ENCODE results near the gene HOXA1.

HOXA1 gene

DNA sequence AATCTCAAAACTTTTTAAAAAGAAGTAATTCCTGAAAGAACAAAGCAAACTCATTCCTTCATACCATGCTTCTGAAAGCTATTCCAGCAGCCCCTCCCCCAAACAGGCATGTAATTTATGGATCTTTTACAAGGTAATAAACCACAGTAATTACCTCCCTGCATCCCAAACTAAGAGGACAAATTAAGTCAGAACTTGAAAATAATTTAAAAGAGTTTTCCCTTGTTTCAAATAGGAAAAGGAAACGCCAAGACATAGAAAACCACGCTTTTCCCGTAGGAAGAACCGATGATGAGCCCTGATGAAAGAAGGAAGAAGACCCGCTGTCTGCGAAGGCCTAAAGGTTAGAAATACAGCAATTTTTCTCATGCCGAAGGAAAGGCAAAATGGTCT is 25.9 kb upstream of the HOXA1 start:
- no peak overlapping the region for H3K27ac ChIP-seq (ENCODE audit: low read depth, low read length, poor library complexity, severe bottlenecking)
- H3K27me3 ChIP-seq (ENCODE audit: insufficient read depth, low read length): no peaks in the 10 kb centered on the region; the same call in 1 of the 2 replicates
- no peaks in the 10 kb centered on the region for H3K9me3 ChIP-seq (ENCODE audit: low read length)
- H3K36me3 ChIP-seq (ENCODE audit: insufficient read depth, low read length): no peaks in the 10 kb centered on the region
- no peaks in the 10 kb centered on the region for H3K4me1 ChIP-seq (ENCODE audit: insufficient read depth, low read length, severe bottlenecking)
- H3K79me2 ChIP-seq (ENCODE audit: insufficient read depth, low read length): no peaks in the 10 kb centered on the region
- H3K9me2 ChIP-seq (ENCODE audit: low read depth, low read length): no peaks in the 10 kb centered on the region
- H3K4me3 ChIP-seq (ENCODE audit: low read depth, low read length, poor library complexity, severe bottlenecking): no peak overlapping the region
- no peak overlapping the region for H3K9ac ChIP-seq (ENCODE audit: low read length)
- H3F3A ChIP-seq (ENCODE audit: insufficient read depth, low read length): no peaks in the 10 kb centered on the region
- H2AFZ ChIP-seq (ENCODE audit: low read length): no peak overlapping the region
- H3K4me2 ChIP-seq (ENCODE audit: low read length): no peak overlapping the region
- TF ChIP-seq CTCF (IDR thresholded peaks at IDR 0.05; ENCODE audit: low read length) (no peak), EZH2 (IDR thresholded peaks at IDR 0.05; ENCODE audit: borderline replicate concordance, low read length) (no peak)
- H4K20me1 ChIP-seq (ENCODE audit: insufficient read depth, low read length): no peaks in the 10 kb centered on the region

- Histone ChIP-seq H4K20me1 (ENCODE audit: insufficient read depth, low read length) (no peaks in the 10 kb centered on the region), H3K27ac (ENCODE audit: low read depth, low read length, poor library complexity, severe bottlenecking) (no peak overlapping the region), H3K36me3 (ENCODE audit: insufficient read depth, low read length) (no peaks in the 10 kb centered on the region), H3K4me2 (ENCODE audit: low read length) (no peak overlapping the region), H3K9me2 (ENCODE audit: low read depth, low read length) (no peaks in the 10 kb centered on the region), H3K79me2 (ENCODE audit: insufficient read depth, low read length) (no peaks in the 10 kb centered on the region), H3F3A (ENCODE audit: insufficient read depth, low read length) (no peaks in the 10 kb centered on the region), H3K4me3 (ENCODE audit: low read depth, low read length, poor library complexity, severe bottlenecking) (no peak overlapping the region), H3K9me3 (ENCODE audit: low read length) (no peaks in the 10 kb centered on the region), H3K9ac (ENCODE audit: low read length) (no peak overlapping the region), H2AFZ (ENCODE audit: low read length) (no peak overlapping the region), H3K4me1 (ENCODE audit: insufficient read depth, low read length, severe bottlenecking) (no peaks in the 10 kb centered on the region), H3K27me3 (ENCODE audit: insufficient read depth, low read length) (no peaks in the 10 kb centered on the region; the same call in 1 of the 2 replicates)
- TF ChIP-seq EZH2 (IDR thresholded peaks at IDR 0.05; ENCODE audit: borderline replicate concordance, low read length): no peak
- TF ChIP-seq CTCF (IDR thresholded peaks at IDR 0.05; ENCODE audit: low read length): no peak
Measured at GRCh38 chr7:27119412-27119911, 23.7 kb upstream of the HOXA1 start.

DNA sequence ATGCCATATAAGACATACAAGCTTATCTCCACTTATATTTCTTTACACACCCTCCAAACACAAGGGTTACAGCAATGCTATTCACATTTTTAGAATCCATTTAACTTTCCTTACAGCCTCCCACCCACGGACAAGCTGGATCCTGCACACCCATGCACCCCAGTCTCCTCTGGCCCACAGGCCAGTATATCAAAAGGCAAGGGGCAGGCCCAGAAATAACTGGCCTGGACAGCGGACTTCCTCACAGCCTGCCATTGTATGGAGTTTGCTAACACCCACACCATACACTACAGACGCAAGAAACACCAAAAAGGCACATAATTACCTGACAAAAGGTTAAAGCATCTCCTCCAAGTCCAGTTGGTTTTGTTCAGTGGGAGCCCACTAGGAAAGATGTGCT is 22.8 kb upstream of the HOXA1 start:
- TF ChIP-seq EZH2 (IDR thresholded peaks at IDR 0.05; ENCODE audit: borderline replicate concordance, low read length) (no peak), CTCF (IDR thresholded peaks at IDR 0.05; ENCODE audit: low read length) (no peak)
- H4K20me1 ChIP-seq (ENCODE audit: insufficient read depth, low read length): no peaks in the 10 kb centered on the region
- no peak overlapping the region for H3K9ac ChIP-seq (ENCODE audit: low read length)
- H3F3A ChIP-seq (ENCODE audit: insufficient read depth, low read length): no peaks in the 10 kb centered on the region
- no peaks in the 10 kb centered on the region for H3K9me3 ChIP-seq (ENCODE audit: low read length)
- no peaks in the 10 kb centered on the region for H3K4me1 ChIP-seq (ENCODE audit: insufficient read depth, low read length, severe bottlenecking)
- no peak overlapping the region for H2AFZ ChIP-seq (ENCODE audit: low read length)
- no peak overlapping the region for H3K4me2 ChIP-seq (ENCODE audit: low read length)
- H3K27me3 ChIP-seq (ENCODE audit: insufficient read depth, low read length): no peaks in the 10 kb centered on the region; the same call in 1 of the 2 replicates
- no peak overlapping the region for H3K4me3 ChIP-seq (ENCODE audit: low read depth, low read length, poor library complexity, severe bottlenecking)
- no peaks in the 10 kb centered on the region for H3K79me2 ChIP-seq (ENCODE audit: insufficient read depth, low read length)
- H3K27ac ChIP-seq (ENCODE audit: low read depth, low read length, poor library complexity, severe bottlenecking): no peak overlapping the region
- H3K9me2 ChIP-seq (ENCODE audit: low read depth, low read length): no peaks in the 10 kb centered on the region
- H3K36me3 ChIP-seq (ENCODE audit: insufficient read depth, low read length): no peaks in the 10 kb centered on the region
